Mesothelial cell of epicardium (in vitro differentiated cells): ENCODE data around the gene ADGRD1. TPM values are rescaled to one million over a fixed set of nuclear protein-coding genes. Genes with fewer than 3 reads are reported as not detected.

ENCODE experiments used
- DNase-seq, 2 experiments: peaks; one replicate each; pipeline ENCODE4 v3.0.0; 2021; ENCODE audit warnings: low spot score in 2 of 2; ENCODE audit not compliant: unreplicated experiment in 2 of 2
- H3K27ac Mint-ChIP-seq: 2 replicates; pipeline ENCODE4 v1.8.0; 2021; ENCODE audit warnings: mixed read lengths
- H3K27me3 Mint-ChIP-seq: 2 replicates; pipeline ENCODE4 v1.8.0; 2021; ENCODE audit warnings: low read depth, mixed read lengths
- H3K36me3 Mint-ChIP-seq: 2 replicates; pipeline ENCODE4 v1.8.0; 2021; ENCODE audit warnings: mixed read lengths
- H3K4me1 Mint-ChIP-seq: 2 replicates; pipeline ENCODE4 v1.8.0; 2021; ENCODE audit warnings: mixed read lengths
- H3K4me3 Mint-ChIP-seq: 2 replicates; pipeline ENCODE4 v1.8.0; 2021; ENCODE audit warnings: mild to moderate bottlenecking, moderate library complexity, mixed read lengths
- H3K9me3 Mint-ChIP-seq: 2 replicates; pipeline ENCODE4 v1.8.0; 2021; ENCODE audit warnings: mixed read lengths
- total RNA-seq: library from RNA; stranded (reverse); gene quantifications from 3 replicates; pipeline ENCODE4 v1.2.1, GENCODE V29; 2021
- TF ChIP-seq, protein P1 (sequence below): fragments of 200-600 bp; sonication (generic); IDR thresholded peaks from one replicate; pipeline ENCODE4 v1.5.0; 2021; ENCODE audit warnings: antibody characterized with exemption; ENCODE audit not compliant: unreplicated experiment

Gene ADGRD1
- total RNA-seq, 1 donor from 2014 or later: 7.2 TPM

DNA sequence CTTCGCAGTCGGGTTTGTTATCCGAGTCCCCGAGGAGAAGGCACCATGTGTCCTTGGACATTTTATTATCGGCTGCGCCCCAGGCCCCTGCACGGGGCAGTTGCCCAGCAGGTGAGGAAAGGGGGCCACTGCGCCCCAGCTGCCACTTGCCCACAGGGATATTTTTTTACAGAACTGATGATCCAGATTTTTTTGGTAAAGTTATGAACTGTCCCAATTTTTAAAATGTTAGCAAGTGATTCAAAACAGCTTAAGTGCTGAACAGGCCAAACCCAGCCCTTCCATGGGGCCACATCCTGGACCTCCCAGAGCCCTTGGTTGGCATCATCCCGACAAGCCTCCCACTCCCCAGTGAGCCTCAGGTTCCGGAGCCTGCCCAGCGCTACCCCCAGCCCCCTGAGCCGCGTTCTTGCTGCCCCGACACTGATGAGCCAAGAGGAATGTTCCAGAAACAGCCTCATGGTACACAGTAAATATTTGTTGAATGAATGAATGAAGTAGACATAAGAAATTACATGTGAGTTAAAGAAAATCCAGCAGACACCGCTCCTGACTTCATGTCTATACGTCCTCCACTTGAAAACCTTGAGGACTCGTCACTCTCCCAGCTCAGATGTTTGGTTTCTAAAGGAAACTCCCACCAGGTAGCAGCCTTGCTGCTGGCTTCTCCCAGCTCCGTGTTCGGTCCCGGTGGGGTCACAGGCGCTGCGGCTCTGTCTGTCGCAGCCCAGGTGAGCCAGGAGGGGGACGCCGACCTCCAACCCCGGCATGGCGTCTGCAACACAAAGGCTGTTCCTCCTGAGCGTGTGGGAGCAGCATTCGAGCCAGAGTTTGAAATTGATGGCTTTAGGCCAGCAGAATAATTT lies 88.5 kb downstream of the ADGRD1 start:
- no peak overlapping the region for H3K4me3 Mint-ChIP-seq
- DNase-seq: no peak

GRCh38 chr12:131042834-131043245 lies 89.1 kb downstream of the ADGRD1 start:
- no peak for DNase-seq
- peaks cover 2% of the 10 kb centered on the region for H3K27me3 Mint-ChIP-seq
- H3K4me1 Mint-ChIP-seq: peaks cover 21% of the 10 kb centered on the region
- TF ChIP-seq, protein P1, sequence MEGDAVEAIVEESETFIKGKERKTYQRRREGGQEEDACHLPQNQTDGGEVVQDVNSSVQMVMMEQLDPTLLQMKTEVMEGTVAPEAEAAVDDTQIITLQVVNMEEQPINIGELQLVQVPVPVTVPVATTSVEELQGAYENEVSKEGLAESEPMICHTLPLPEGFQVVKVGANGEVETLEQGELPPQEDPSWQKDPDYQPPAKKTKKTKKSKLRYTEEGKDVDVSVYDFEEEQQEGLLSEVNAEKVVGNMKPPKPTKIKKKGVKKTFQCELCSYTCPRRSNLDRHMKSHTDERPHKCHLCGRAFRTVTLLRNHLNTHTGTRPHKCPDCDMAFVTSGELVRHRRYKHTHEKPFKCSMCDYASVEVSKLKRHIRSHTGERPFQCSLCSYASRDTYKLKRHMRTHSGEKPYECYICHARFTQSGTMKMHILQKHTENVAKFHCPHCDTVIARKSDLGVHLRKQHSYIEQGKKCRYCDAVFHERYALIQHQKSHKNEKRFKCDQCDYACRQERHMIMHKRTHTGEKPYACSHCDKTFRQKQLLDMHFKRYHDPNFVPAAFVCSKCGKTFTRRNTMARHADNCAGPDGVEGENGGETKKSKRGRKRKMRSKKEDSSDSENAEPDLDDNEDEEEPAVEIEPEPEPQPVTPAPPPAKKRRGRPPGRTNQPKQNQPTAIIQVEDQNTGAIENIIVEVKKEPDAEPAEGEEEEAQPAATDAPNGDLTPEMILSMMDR: no peak
- no peaks in the 10 kb centered on the region for H3K9me3 Mint-ChIP-seq
- H3K36me3 Mint-ChIP-seq: no peaks in the 10 kb centered on the region
- no peak overlapping the region for H3K4me3 Mint-ChIP-seq
- H3K27ac Mint-ChIP-seq: no peak overlapping the region

More for the DNA sequence above, 88.5 kb downstream of the ADGRD1 start:
- TF ChIP-seq, protein P1: no peak
- no peaks in the 10 kb centered on the region for H3K9me3 Mint-ChIP-seq
- H3K36me3 Mint-ChIP-seq: no peaks in the 10 kb centered on the region
- H3K27ac Mint-ChIP-seq: no peak overlapping the region
- peaks cover 2% of the 10 kb centered on the region for H3K27me3 Mint-ChIP-seq
- H3K4me1 Mint-ChIP-seq: peaks cover 21% of the 10 kb centered on the region

- no peak overlapping the region for H3K4me3 Mint-ChIP-seq
- no peak for DNase-seq
- H3K9me3 Mint-ChIP-seq: no peaks in the 10 kb centered on the region
- H3K27me3 Mint-ChIP-seq: peaks cover 2% of the 10 kb centered on the region
- H3K4me1 Mint-ChIP-seq: peaks cover 21% of the 10 kb centered on the region
- no peak overlapping the region for H3K27ac Mint-ChIP-seq
- TF ChIP-seq, protein P1: no peak
- no peaks in the 10 kb centered on the region for H3K36me3 Mint-ChIP-seq
Measured at GRCh38 chr12:131043401-131043871, 89.7 kb downstream of the ADGRD1 start.

- peaks cover 18% of the 10 kb centered on the region for H3K4me1 Mint-ChIP-seq
- H3K4me3 Mint-ChIP-seq: no peak overlapping the region
- H3K9me3 Mint-ChIP-seq: no peaks in the 10 kb centered on the region
- H3K27me3 Mint-ChIP-seq: peaks cover 2% of the 10 kb centered on the region
- TF ChIP-seq, protein P1: no peak
- H3K27ac Mint-ChIP-seq: no peak overlapping the region
- no peak for DNase-seq
- H3K36me3 Mint-ChIP-seq: no peaks in the 10 kb centered on the region
Measured at GRCh38 chr12:131044136-131044535, 90.4 kb downstream of the ADGRD1 start.

DNA sequence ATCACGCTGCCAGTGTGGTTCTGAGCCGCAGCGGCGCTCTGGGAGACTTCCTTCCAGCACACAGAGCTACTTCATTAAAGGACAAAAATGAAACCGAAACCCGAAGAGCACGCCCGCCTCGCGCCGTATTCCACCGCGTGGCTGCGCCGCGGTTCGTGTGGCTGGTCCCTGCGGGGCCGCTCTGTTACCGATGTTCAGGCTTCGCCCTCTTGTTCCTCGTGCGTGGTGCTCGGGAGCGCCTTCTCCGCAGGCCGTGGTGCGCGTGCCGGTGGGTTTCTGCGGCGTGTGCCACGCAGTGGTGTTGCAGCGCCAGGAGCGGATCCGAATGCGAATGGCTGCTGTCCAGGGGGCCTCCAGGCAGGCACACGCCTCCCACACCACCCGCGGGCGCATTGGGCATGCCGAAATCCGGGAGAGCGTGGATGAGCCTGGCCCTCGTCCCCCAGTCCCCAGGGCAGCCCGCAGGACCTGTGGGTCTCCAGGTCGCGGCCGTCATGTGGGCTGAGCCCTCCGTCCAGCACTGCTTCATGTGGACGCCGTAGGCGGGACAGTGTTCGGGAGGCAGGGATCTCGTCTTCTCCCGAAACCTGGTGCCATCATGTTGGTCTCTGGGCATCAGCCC lies 91.2 kb downstream of the ADGRD1 start:
- H3K36me3 Mint-ChIP-seq: no peaks in the 10 kb centered on the region
- TF ChIP-seq, protein P1: no peak
- no peaks in the 10 kb centered on the region for H3K9me3 Mint-ChIP-seq
- H3K4me3 Mint-ChIP-seq: no peak overlapping the region
- DNase-seq: no peak
- peaks cover 11% of the 10 kb centered on the region for H3K4me1 Mint-ChIP-seq
- H3K27me3 Mint-ChIP-seq: peaks cover 2% of the 10 kb centered on the region
- H3K27ac Mint-ChIP-seq: no peak overlapping the region
